ENCODE results near the gene SARDH.

DNA sequence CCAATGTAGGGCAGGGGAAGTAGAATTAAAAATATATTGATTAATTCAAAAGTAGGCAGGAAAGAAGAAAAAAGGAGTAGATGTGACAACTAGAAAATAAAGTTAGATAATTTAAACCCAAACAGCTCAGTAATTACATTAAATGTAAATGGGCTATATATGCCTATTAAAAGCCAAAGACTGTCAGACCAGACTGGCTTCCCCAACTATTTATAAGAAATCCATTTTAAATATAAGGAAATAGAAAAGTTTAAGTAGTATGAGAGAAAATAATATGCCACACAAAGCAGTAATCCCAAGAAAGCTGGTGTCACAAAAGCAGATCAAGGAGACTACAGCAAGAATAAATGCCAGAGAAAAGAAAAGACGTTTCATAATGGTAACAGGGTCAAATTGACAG lies 28.9 kb upstream of the SARDH start:
- TF ChIP-seq MYC (IDR thresholded peaks at IDR 0.05; ENCODE audit: low read depth, low read length): no peak
- TF ChIP-seq, protein P1, sequence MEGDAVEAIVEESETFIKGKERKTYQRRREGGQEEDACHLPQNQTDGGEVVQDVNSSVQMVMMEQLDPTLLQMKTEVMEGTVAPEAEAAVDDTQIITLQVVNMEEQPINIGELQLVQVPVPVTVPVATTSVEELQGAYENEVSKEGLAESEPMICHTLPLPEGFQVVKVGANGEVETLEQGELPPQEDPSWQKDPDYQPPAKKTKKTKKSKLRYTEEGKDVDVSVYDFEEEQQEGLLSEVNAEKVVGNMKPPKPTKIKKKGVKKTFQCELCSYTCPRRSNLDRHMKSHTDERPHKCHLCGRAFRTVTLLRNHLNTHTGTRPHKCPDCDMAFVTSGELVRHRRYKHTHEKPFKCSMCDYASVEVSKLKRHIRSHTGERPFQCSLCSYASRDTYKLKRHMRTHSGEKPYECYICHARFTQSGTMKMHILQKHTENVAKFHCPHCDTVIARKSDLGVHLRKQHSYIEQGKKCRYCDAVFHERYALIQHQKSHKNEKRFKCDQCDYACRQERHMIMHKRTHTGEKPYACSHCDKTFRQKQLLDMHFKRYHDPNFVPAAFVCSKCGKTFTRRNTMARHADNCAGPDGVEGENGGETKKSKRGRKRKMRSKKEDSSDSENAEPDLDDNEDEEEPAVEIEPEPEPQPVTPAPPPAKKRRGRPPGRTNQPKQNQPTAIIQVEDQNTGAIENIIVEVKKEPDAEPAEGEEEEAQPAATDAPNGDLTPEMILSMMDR (IDR thresholded peaks at IDR 0.05; ENCODE audit: low read depth, low read length): no peak

Data from NB4 (cell line).